ENCODE results near the gene DCAKD. TPM values are rescaled to one million over a fixed set of nuclear protein-coding genes. Genes with fewer than 3 reads are reported as not detected.

DCAKD gene
- total and polyA plus RNA-seq, 2 experiments from 2014 or later = 29.9 to 47.4 TPM

DNA sequence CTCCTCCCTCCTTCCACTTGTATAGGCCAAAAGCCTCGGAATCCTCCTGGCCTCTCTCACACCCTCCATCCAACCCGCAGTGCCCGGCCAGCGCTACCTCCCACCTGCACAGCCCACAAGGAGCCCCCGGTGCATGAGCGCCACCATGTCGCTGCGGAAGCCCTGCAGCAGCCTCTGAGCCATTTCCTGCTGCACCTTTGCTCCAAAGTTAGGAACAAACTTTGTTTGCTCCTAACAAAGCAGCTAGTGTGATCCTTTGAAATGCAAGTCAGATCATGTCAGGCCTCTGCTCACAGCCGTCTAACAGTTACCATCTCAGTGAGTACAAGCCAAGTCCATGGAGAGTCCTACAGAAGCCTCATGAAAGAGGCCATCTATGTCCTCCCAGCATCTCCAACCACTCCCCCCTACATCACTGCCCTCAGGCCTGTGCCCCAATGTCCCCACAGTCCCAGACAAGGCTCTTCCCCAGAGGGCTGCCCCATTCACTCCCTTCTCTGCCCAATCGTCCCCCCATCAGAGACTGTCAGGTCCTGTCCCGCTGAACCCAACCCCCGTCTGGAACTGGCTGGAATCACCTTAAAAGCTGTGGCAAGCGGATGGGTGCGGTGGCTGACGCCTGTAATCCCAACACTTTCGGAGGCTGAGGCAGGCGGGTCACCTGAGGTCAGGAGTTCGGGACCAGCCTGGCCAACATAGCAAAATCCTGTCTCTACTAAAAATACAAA lies 7.5 kb downstream of the DCAKD start:
- Histone ChIP-seq H3K4me1 (ENCODE audit: insufficient read depth) (no peaks in the 10 kb centered on the region), H3K4me2 (no peak overlapping the region), H3K9me2 (replicated peaks; ENCODE audit: insufficient read depth) (no peaks in the 10 kb centered on the region), H3K4me3 (no peak overlapping the region), H3K27ac (no peak overlapping the region), H3K27me3 (no peaks in the 10 kb centered on the region), H3K36me3 (replicated peaks; ENCODE audit: insufficient read depth, low read depth) (no peaks in the 10 kb centered on the region), H3K79me2 (peaks cover 95% of the 10 kb centered on the region), H4K20me1 (ENCODE audit: insufficient read depth, poor library complexity, severe bottlenecking) (peaks cover 11% of the 10 kb centered on the region), H3K9me3 (ENCODE audit: low read depth) (no peaks in the 10 kb centered on the region), H2AFZ (no peak overlapping the region)
- TF ChIP-seq, protein P1, sequence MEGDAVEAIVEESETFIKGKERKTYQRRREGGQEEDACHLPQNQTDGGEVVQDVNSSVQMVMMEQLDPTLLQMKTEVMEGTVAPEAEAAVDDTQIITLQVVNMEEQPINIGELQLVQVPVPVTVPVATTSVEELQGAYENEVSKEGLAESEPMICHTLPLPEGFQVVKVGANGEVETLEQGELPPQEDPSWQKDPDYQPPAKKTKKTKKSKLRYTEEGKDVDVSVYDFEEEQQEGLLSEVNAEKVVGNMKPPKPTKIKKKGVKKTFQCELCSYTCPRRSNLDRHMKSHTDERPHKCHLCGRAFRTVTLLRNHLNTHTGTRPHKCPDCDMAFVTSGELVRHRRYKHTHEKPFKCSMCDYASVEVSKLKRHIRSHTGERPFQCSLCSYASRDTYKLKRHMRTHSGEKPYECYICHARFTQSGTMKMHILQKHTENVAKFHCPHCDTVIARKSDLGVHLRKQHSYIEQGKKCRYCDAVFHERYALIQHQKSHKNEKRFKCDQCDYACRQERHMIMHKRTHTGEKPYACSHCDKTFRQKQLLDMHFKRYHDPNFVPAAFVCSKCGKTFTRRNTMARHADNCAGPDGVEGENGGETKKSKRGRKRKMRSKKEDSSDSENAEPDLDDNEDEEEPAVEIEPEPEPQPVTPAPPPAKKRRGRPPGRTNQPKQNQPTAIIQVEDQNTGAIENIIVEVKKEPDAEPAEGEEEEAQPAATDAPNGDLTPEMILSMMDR (IDR thresholded peaks at IDR 0.05; ENCODE audit: poor library complexity) = no peak
- TF ChIP-seq EZH2phosphoT487 (IDR thresholded peaks at IDR 0.05; ENCODE audit: low read depth, severe bottlenecking, unreplicated experiment) (no peak), EZH2 (IDR thresholded peaks at IDR 0.05; ENCODE audit: borderline replicate concordance) (no peak)
- DNase-seq (ENCODE audit: low spot score) = no peak
- 89% methylated on average over 18 of the region's 18 CpGs for WGBS (ENCODE audit: low lambda C conversion rate, missing lambda C conversion rate)

DNA sequence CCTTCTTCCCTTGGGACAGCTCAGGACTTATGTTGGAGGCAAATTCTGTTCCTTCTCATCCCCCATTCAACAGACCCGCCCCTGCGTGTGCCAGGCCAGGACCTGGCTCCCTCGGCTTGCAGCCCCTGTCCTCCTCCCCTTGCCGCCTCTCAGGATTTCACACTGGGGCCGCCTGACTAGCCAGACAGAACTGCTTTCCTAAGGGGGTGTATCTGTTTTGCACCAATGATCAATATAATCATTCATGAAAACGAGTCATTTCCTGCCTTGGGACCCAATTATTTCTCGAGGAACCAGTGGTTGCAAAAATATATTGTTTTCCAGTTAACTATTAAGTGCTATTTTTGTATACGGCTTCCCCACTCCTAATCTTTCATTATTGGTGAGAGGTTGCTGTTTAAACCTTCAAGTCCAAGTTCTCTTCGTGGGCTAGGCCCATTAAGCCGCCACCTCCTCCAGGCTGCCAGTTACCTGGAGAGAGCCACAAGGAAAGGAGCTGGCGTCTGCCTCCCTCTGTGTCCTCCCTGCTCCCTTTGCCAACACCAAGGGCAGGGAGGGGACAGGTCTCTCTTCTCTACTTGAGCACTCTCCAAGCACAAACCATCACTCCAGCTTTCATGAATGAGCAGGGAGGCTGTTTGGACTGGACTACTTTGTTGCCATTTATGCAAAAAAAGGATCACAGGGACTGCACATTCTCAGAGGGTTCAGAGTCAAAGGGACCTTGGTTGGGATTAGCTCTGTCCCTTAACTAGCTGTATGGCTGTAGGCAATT lies 8.9 kb downstream of the DCAKD start:
- H3K27me3 ChIP-seq = no peaks in the 10 kb centered on the region
- H2AFZ ChIP-seq = no peak overlapping the region
- H3K4me1 ChIP-seq (ENCODE audit: insufficient read depth) = no peaks in the 10 kb centered on the region
- H3K9me2 ChIP-seq (replicated peaks; ENCODE audit: insufficient read depth) = no peaks in the 10 kb centered on the region
- H4K20me1 ChIP-seq (ENCODE audit: insufficient read depth, poor library complexity, severe bottlenecking) = peaks cover 8% of the 10 kb centered on the region
- TF ChIP-seq EZH2 (IDR thresholded peaks at IDR 0.05; ENCODE audit: borderline replicate concordance) = no peak
- TF ChIP-seq EZH2phosphoT487 (IDR thresholded peaks at IDR 0.05; ENCODE audit: low read depth, severe bottlenecking, unreplicated experiment) = no peak
- TF ChIP-seq, protein P1 (IDR thresholded peaks at IDR 0.05; ENCODE audit: poor library complexity) = no peak
- no peak overlapping the region for H3K27ac ChIP-seq
- no peak overlapping the region for H3K4me3 ChIP-seq
- no peak for DNase-seq (ENCODE audit: low spot score)
- H3K79me2 ChIP-seq = peaks cover 94% of the 10 kb centered on the region
- H3K36me3 ChIP-seq (replicated peaks; ENCODE audit: insufficient read depth, low read depth) = no peaks in the 10 kb centered on the region
- 83% methylated on average over 11 of the region's 11 CpGs for WGBS (ENCODE audit: low lambda C conversion rate, missing lambda C conversion rate)
- H3K4me2 ChIP-seq = no peak overlapping the region
- H3K9me3 ChIP-seq (ENCODE audit: low read depth) = no peaks in the 10 kb centered on the region

DNA sequence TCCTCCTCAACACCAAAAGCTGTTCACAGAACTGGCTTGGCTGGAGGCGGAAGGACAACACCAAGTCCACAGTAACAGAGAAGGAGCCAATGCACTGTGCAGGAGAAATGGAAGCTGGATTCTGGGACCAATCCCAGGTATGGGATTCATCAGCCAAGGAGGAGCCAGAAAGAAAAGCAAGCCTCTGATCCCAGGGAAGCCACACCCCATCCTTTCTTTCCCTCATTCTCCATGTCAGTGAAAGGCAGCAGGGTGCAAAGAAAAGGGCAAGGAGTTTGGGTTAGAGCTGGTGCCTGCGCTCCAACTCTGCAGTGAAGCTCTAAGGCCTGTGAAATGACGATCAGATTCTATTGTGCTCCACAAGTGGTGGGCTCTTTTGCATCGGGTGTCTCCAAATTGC lies 11.0 kb downstream of the DCAKD start:
- no peak overlapping the region for H3K4me3 ChIP-seq
- no peaks in the 10 kb centered on the region for H3K36me3 ChIP-seq (replicated peaks; ENCODE audit: insufficient read depth, low read depth)
- peaks cover 11% of the 10 kb centered on the region for H4K20me1 ChIP-seq (ENCODE audit: insufficient read depth, poor library complexity, severe bottlenecking)
- H3K4me2 ChIP-seq = no peak overlapping the region
- no peak overlapping the region for H3K27ac ChIP-seq
- no peaks in the 10 kb centered on the region for H3K9me3 ChIP-seq (ENCODE audit: low read depth)
- peaks cover 5% of the 10 kb centered on the region for H3K4me1 ChIP-seq (ENCODE audit: insufficient read depth)
- no peak for DNase-seq (ENCODE audit: low spot score)
- no peaks in the 10 kb centered on the region for H3K27me3 ChIP-seq
- TF ChIP-seq EZH2 (IDR thresholded peaks at IDR 0.05; ENCODE audit: borderline replicate concordance) (no peak), EZH2phosphoT487 (IDR thresholded peaks at IDR 0.05; ENCODE audit: low read depth, severe bottlenecking, unreplicated experiment) (no peak)
- TF ChIP-seq, protein P1 (IDR thresholded peaks at IDR 0.05; ENCODE audit: poor library complexity) = no peak
- 78% methylated on average over 4 of the region's 4 CpGs for WGBS (ENCODE audit: low lambda C conversion rate, missing lambda C conversion rate)
- no peaks in the 10 kb centered on the region for H3K9me2 ChIP-seq (replicated peaks; ENCODE audit: insufficient read depth)
- H3K79me2 ChIP-seq = peaks cover 87% of the 10 kb centered on the region
- H2AFZ ChIP-seq = no peak overlapping the region
